Keratinocyte (primary cell): ENCODE data around the gene P2RY11. TPM values are rescaled to one million over a fixed set of nuclear protein-coding genes. Genes with fewer than 3 reads are reported as not detected.
A peak's percentile ranks its signal among the peaks of the same experiment; 100 is the strongest.

Source experiments
- DNase-seq: peaks from one replicate; pipeline ENCODE4 v3.0.0-alpha.2; 2011; ENCODE audit warnings: low read depth, missing footprints, low spot score
- FAIRE-seq: peaks from 2 replicates; lab custom pipeline; 2011; peaks lifted over from hg19 to GRCh38; lab: Jason Lieb, UNC
- H2AFZ ChIP-seq: 2 replicates; pipeline ENCODE4 v1.6.0; 2012; ENCODE audit warnings: low read length, control low read depth, inconsistent platforms; ENCODE audit not compliant: control insufficient read depth
- H3K27ac ChIP-seq: 2 replicates; pipeline ENCODE4 v1.5.1; 2011; ENCODE audit warnings: low read length; ENCODE audit not compliant: control insufficient read depth, insufficient read depth
- H3K27me3 ChIP-seq: 3 replicates; pipeline ENCODE4 v1.6.0; 2011; ENCODE audit warnings: low read length; ENCODE audit not compliant: control insufficient read depth, insufficient read depth; ENCODE audit errors: extremely low read depth
- H3K36me3 ChIP-seq, 2 experiments: 2 replicates in 1 of 2; 3 replicates in 1 of 2; pipeline ENCODE4 v1.5.1; 2011; ENCODE audit warnings: low read length in 2 of 2, mild to moderate bottlenecking in 1 of 2; ENCODE audit not compliant: control insufficient read depth in 2 of 2, insufficient read depth in 2 of 2; ENCODE audit errors: extremely low read depth in 1 of 2
- H3K4me1 ChIP-seq: 3 replicates; pipeline ENCODE4 v1.5.1; 2011; ENCODE audit warnings: low read length; ENCODE audit not compliant: control insufficient read depth, insufficient read depth; ENCODE audit errors: extremely low read depth
- H3K4me2 ChIP-seq: 3 replicates; pipeline ENCODE4 v1.6.0; 2011; ENCODE audit warnings: low read depth, low read length; ENCODE audit not compliant: control insufficient read depth, insufficient read depth; ENCODE audit errors: extremely low read depth
- H3K4me3 ChIP-seq, 3 experiments: fragments of 200-600 bp in 1 of 3; sonication (generic) in 1 of 3; 2 replicates in 2 of 3; 3 replicates in 1 of 3; pipeline ENCODE4 v1.5.1; 2011 to 2016; ENCODE audit warnings: low read length in 3 of 3, mild to moderate bottlenecking in 3 of 3, control low read depth in 2 of 3, inconsistent platforms in 1 of 3, low read depth in 1 of 3, mixed read lengths in 1 of 3, mixed run types in 1 of 3, moderate library complexity in 1 of 3; ENCODE audit not compliant: control insufficient read depth in 2 of 3, insufficient read depth in 2 of 3; ENCODE audit errors: extremely low read depth in 1 of 3
- H3K79me2 ChIP-seq: 2 replicates; pipeline ENCODE4 v1.6.0; 2012; ENCODE audit warnings: low read length; ENCODE audit not compliant: control insufficient read depth, insufficient read depth
- H3K9ac ChIP-seq: 3 replicates; pipeline ENCODE4 v1.6.0; 2011; ENCODE audit warnings: low read length; ENCODE audit not compliant: control insufficient read depth, insufficient read depth; ENCODE audit errors: extremely low read depth
- H3K9me1 ChIP-seq: 3 replicates; pipeline ENCODE4 v1.6.0; 2011; ENCODE audit warnings: low read length; ENCODE audit not compliant: control insufficient read depth, insufficient read depth; ENCODE audit errors: extremely low read depth
- H3K9me3 ChIP-seq: 2 replicates; pipeline ENCODE4 v1.5.1; 2012; ENCODE audit warnings: low read depth, low read length; ENCODE audit not compliant: control insufficient read depth
- H4K20me1 ChIP-seq: 3 replicates; pipeline ENCODE4 v1.6.0; 2011; ENCODE audit warnings: low read length; ENCODE audit not compliant: control insufficient read depth, insufficient read depth; ENCODE audit errors: extremely low read depth
- CTCF ChIP-seq, 3 experiments: IDR thresholded peaks in 1 of 3; conservative IDR thresholded peaks in 1 of 3; optimal IDR thresholded peaks in 1 of 3; 2 replicates in 2 of 3; 3 replicates in 1 of 3; pipeline versions ENCODE3 to v1.5.1; 2011; ENCODE audit warnings: low read length in 3 of 3, mild to moderate bottlenecking in 3 of 3, moderate library complexity in 2 of 3, control low read depth in 1 of 3, inconsistent platforms in 1 of 3; ENCODE audit not compliant: insufficient read depth in 2 of 3; ENCODE audit errors: extremely low read depth in 1 of 3
- EZH2 ChIP-seq: IDR thresholded peaks from one replicate; pipeline ENCODE4 v1.6.1; 2012; ENCODE audit warnings: inconsistent platforms, mild to moderate bottlenecking, low read length, moderate library complexity
- dilution Hi-C: fragments of 300-500 bp; cut with MboI; formaldehyde crosslinking; loops from one replicate; pipeline ENCODE4 v1.7.0; 2020; ENCODE audit warnings: low sequenced_read_pairs; ENCODE audit not compliant: extremely low pct_ligation_motif_present
- polyA plus RNA-seq, 5 experiments: library from polyadenylated mRNA; depleted of rRNA in 3 of 5; stranded (reverse) in 3 of 5; stranded (forward) in 1 of 5; unstranded in 1 of 5; fragments of >200 nt; gene quantifications; 1 replicate in 1 of 5; 2 replicates in 3 of 5; 3 replicates in 1 of 5; pipeline versions ENCODE4 v1.2.1 to v1.2.3, GENCODE V29; 2011 to 2012; ENCODE audit warnings: missing spikeins in 2 of 5, low read depth in 1 of 5, low replicate concordance in 1 of 5

Gene P2RY11
- polyA plus RNA-seq, 1 donor (not counting 4 experiments of a cell fraction or from before 2014, with no cell fraction given) = 3.2 TPM

DNA sequence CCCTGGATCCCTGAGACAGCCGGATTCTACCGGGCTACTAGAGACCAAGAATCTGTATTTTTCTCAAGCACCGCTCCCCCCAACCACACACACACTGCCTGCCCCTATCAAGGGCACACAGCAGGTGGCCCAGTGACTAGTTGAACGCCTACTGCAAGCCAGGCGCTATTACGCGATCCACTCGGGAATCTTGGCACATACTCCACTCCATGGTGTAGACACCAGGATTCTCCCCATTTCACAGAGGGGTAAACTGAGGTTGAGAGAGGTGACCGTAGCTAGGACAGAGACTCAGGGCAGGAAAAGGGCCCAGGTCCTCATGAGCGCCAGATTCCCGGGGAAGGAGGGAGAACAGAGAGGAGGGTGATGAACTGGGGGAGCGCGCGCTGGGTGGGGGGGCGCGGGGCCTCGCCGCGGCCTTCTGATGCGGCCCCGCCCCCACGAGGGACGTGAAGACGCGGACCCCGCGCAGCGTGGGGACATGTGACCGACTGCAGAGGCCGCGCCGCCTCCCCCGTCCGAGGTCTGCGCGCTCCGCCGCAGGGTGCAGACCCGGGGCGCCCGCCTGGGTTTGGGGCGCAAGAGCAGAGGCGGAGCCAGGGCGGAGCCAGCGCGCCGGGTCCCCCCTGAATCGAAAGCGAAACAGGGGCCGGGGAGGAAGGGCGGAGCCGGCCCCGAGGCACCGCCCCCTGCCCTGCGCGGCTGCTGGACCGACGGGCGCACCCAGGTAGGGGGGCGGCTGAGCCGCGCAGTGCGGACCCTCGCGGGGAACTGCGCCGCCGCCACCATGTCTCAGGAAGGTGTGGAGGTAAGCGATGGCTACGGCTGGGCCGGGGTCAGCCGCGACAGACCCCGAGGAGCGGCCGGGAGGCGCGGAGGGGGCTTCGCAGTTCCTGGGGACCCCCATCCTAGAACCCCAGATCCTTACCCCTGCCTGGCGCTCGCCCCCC, 25.6 kb upstream of the P2RY11 start, which contains the start of gene SHFL:
Gene SHFL, plus strand, starts transcription at position 677 of the 950 bp plus-strand sequence. Its CDS starts 111 bp downstream, at position 788.
- Histone ChIP-seq H3K36me3 (peaks cover 0 to 7% of the 10 kb centered on the region in 2 experiments), H3K9me1 (no peaks in the 10 kb centered on the region), H3K9ac (peak within 1 kb of the TSS; percentile 83), H2AFZ (peak within 1 kb of the TSS; percentile 86), H3K4me1 (no peaks in the 10 kb centered on the region), H4K20me1 (no peaks in the 10 kb centered on the region), H3K79me2 (no peaks in the 10 kb centered on the region), H3K4me2 (peak within 1 kb of the TSS; percentile 87), H3K27me3 (no peaks in the 10 kb centered on the region), H3K27ac (peak within 1 kb of the TSS; percentile 56), H3K4me3 (peak within 1 kb of the TSS; percentile 77 to 96 (median 85)), H3K9me3 (no peaks in the 10 kb centered on the region)
- dilution Hi-C loops = loop anchor here (25.0 kb wide), 1 partner anchor 149 kb away; the partner anchor contains the start of gene OLFM2
- DNase-seq (no peak), FAIRE-seq (no peak)
- TF ChIP-seq EZH2 = no peak
- no peak for TF ChIP-seq CTCF (optimal IDR thresholded peaks at IDR 0.05 in 1 of 3, IDR thresholded peaks at IDR 0.05 in 1 of 3, conservative IDR thresholded peaks at IDR 0.05 in 1 of 3; ENCODE audit: extremely low read depth in 1 of 3, insufficient read depth in 2 of 3, low read length in 3 of 3)

- peak overlapping the region; percentile 87 for H3K4me2 ChIP-seq
- dilution Hi-C loops = loop anchor here (25.0 kb wide), 1 partner anchor 149 kb away; the partner anchor contains the start of gene OLFM2
- H3K9me3 ChIP-seq = no peaks in the 10 kb centered on the region
- no peaks in the 10 kb centered on the region for H3K4me1 ChIP-seq
- TF ChIP-seq EZH2 = no peak
- TF ChIP-seq CTCF (optimal IDR thresholded peaks at IDR 0.05 in 1 of 3, IDR thresholded peaks at IDR 0.05 in 1 of 3, conservative IDR thresholded peaks at IDR 0.05 in 1 of 3; ENCODE audit: extremely low read depth in 1 of 3, insufficient read depth in 2 of 3, low read length in 3 of 3) = no peak
- peaks cover 0 to 11% of the 10 kb centered on the region in 2 experiments for H3K36me3 ChIP-seq
- H3K9me1 ChIP-seq = no peaks in the 10 kb centered on the region
- no peak for FAIRE-seq
- peak overlapping the region; percentile 77 to 96 (median 85) for H3K4me3 ChIP-seq
- H3K27ac ChIP-seq = peak overlapping the region; percentile 56
- no peaks in the 10 kb centered on the region for H3K79me2 ChIP-seq
- H3K27me3 ChIP-seq = no peaks in the 10 kb centered on the region
- H4K20me1 ChIP-seq = no peaks in the 10 kb centered on the region
- DNase-seq = no peak
- H2AFZ ChIP-seq = peak overlapping the region; percentile 86
- peak overlapping the region; percentile 83 for H3K9ac ChIP-seq
Observed at GRCh38 chr19:10086591-10087192, 24.8 kb upstream of the P2RY11 start.
